CD4-positive, alpha-beta T cell treated with Interleukin-15 for 4 hours (primary cell): ENCODE data around the gene CLMN.

Experiments
- DNase-seq: peaks from one replicate; pipeline ENCODE4 v3.0.0-alpha.2; 2020; ENCODE audit warnings: low spot score

CLMN gene

GRCh38 chr14:95261616-95262510, 57.8 kb downstream of the CLMN start:
- DNase-seq, result no peak

GRCh38 chr14:95260537-95261361, 59.0 kb downstream of the CLMN start:
- DNase-seq, result no peak

GRCh38 chr14:95258754-95259593, 60.7 kb downstream of the CLMN start:
- DNase-seq, result no peak

- DNase-seq, result no peak
Observed at GRCh38 chr14:95258156-95258555, 61.6 kb downstream of the CLMN start.

GRCh38 chr14:95257521-95257920, 62.2 kb downstream of the CLMN start:
- DNase-seq, result no peak

GRCh38 chr14:95256776-95257060, 63.0 kb downstream of the CLMN start:
- no peak for DNase-seq

- no peak for DNase-seq
Observed at GRCh38 chr14:95256002-95256775, 63.5 kb downstream of the CLMN start.

- no peak for DNase-seq
Observed at GRCh38 chr14:95255487-95255886, 64.2 kb downstream of the CLMN start.

- no peak for DNase-seq
Observed at GRCh38 chr14:95255013-95255412, 64.7 kb downstream of the CLMN start.

- no peak for DNase-seq
Observed at GRCh38 chr14:95254288-95254687, 65.4 kb downstream of the CLMN start.

- no peak for DNase-seq
Observed at GRCh38 chr14:95253039-95253630, 66.6 kb downstream of the CLMN start.

GRCh38 chr14:95252219-95252618, 67.5 kb downstream of the CLMN start:
- DNase-seq, result no peak

- no peak for DNase-seq
Observed at GRCh38 chr14:95250936-95251335, 68.8 kb downstream of the CLMN start.

GRCh38 chr14:95250140-95250769, 69.5 kb downstream of the CLMN start:
- no peak for DNase-seq

- DNase-seq, result no peak
Observed at GRCh38 chr14:95248432-95248831, 71.3 kb downstream of the CLMN start.

GRCh38 chr14:95246870-95247269, 72.8 kb downstream of the CLMN start:
- DNase-seq, result no peak

- DNase-seq, result no peak
Observed at GRCh38 chr14:95245334-95245733, 74.4 kb downstream of the CLMN start.

- DNase-seq, result no peak
Observed at GRCh38 chr14:95244587-95244986, 75.1 kb downstream of the CLMN start.

- DNase-seq, result no peak
Observed at GRCh38 chr14:95242870-95243269, 76.8 kb downstream of the CLMN start.
